Astrocyte (in vitro differentiated cells and primary cell): ENCODE data around the gene PSMD3.

Experiments
- CTCF ChIP-seq: IDR thresholded peaks from 2 replicates; pipeline ENCODE4 v1.5.1; 2011; ENCODE audit warnings: low read depth, mild to moderate bottlenecking, inconsistent platforms, low read length, moderate library complexity; ENCODE audit not compliant: insufficient read depth
- EZH2 ChIP-seq: IDR thresholded peaks from 2 replicates; pipeline ENCODE4 v1.6.1; 2012; ENCODE audit warnings: mild to moderate bottlenecking, low read length, inconsistent platforms; ENCODE audit not compliant: insufficient read depth

DNA sequence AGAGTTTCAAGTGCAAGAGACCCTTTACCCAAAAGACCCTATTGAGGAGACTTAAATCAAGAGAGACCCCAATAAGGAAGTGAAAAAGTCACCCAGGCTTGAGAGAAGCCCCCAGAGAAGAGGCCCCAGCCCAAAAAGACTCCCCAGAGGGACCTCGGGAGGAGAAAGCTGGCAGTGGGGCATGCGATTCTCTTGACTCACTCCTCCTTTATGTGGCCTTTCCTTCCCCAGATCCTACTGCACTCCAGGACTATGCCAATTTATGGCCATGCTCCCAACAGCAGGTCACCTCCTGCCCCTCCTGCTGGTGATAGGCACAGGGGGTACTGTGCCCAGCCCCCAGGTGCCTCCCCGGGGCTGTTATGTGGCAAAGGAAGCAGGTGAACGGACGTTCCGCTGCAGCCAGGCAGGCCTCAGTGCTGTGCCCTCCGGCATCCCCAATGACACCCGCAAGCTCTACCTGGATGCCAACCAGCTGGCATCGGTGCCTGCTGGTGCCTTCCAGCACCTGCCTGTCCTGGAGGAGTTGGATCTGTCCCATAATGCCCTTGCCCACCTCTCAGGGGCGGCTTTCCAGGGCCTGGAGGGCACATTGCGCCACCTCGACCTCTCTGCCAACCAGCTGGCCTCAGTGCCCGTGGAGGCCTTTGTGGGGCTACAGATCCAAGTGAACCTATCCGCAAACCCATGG is 36.8 kb upstream of the PSMD3 start:
- TF ChIP-seq CTCF (no peak), EZH2 (no peak)
